Measurements from ENCODE around the gene MED9. TPM values are rescaled to one million over a fixed set of nuclear protein-coding genes. Genes with fewer than 3 reads are reported as not detected.

MED9 gene
- total RNA-seq, 5 donors from 2014 or later (not counting 1 experiment from before 2014, with no cell fraction given) = 16.6 to 20.3 (median 19.1) TPM

- Mint-ChIP-seq H3K36me3 (no peaks in the 10 kb centered on the region), H3K27me3 (no peaks in the 10 kb centered on the region), H3K4me1 (no peaks in the 10 kb centered on the region), H3K27ac (no peak overlapping the region), H3K9me3 (no peaks in the 10 kb centered on the region), H3K4me3 (no peak overlapping the region)
- no peaks in the 10 kb centered on the region for H3K4me1 ChIP-seq (ENCODE audit: control insufficient read depth in 1 of 2, extremely low read depth in 1 of 2, insufficient read depth in 2 of 2, low read length in 2 of 2)
- ATAC-seq (replicated peaks in 1 of 4) (no peak), DNase-seq (no peak)
- H3K27me3 ChIP-seq (replicated peaks in 1 of 2; ENCODE audit: control insufficient read depth in 2 of 2, extremely low read depth in 1 of 2, insufficient read depth in 2 of 2, low read length in 1 of 2) = no peaks in the 10 kb centered on the region
- 85% methylated on average over 5 of the region's 5 CpGs for WGBS (ENCODE audit: insufficient coverage)
- H3K4me3 ChIP-seq (ENCODE audit: control insufficient read depth in 1 of 2, extremely low read depth in 1 of 2, low read length in 1 of 2) = no peak overlapping the region
- ChIA-PET CTCF (interaction anchor here in 1 of 2 donors (0.7 kb wide), 1 partner anchor 524 kb away, joined by 4 read pairs; no protein-coding TSS in a partner anchor), POLR2A (interaction anchor here in 1 of 2 donors (0.7 kb wide), 1 partner anchor 357 kb away, joined by 3 read pairs; no protein-coding TSS in a partner anchor)
- no peaks in the 10 kb centered on the region for H3K36me3 ChIP-seq (ENCODE audit: control insufficient read depth in 2 of 2, extremely low read depth in 1 of 2, insufficient read depth in 1 of 2, low read length in 1 of 2)
- no peak overlapping the region for H3K27ac ChIP-seq (ENCODE audit: low read length)
- H3K9me3 ChIP-seq = no peaks in the 10 kb centered on the region
Measured at GRCh38 chr17:17541640-17542001, 64.8 kb downstream of the MED9 start.

Other genes with a start within 250 kb of the MED9 start
- gene FLCN, start 239.8 kb upstream of the MED9 start, total RNA-seq = 10 to 100 TPM; 37.2 to 84.9 (median 70.8) TPM
- 10 to 100 TPM; 50.7 to 77.2 (median 55.6) TPM for gene COPS3, start 195.8 kb upstream of the MED9 start, total RNA-seq
- gene NT5M, start 173.6 kb upstream of the MED9 start, total RNA-seq = 1 to 10 TPM; 1.4 to 3.0 (median 2.1) TPM
- 1 to 10 TPM in 4 of 5 donors, under 1 TPM in 1; 0.70 to 2.9 (median 2.0) TPM for gene RASD1, start 19.4 kb downstream of the MED9 start, total RNA-seq
- gene PEMT, start 114.7 kb downstream of the MED9 start, total RNA-seq = 10 to 100 TPM; 13.3 to 25.8 (median 14.6) TPM
- 10 to 100 TPM; 20.1 to 31.2 (median 24.5) TPM for gene RAI1, start 204.5 kb downstream of the MED9 start, total RNA-seq